ENCODE results near the gene BTBD17.

Gene BTBD17

DNA sequence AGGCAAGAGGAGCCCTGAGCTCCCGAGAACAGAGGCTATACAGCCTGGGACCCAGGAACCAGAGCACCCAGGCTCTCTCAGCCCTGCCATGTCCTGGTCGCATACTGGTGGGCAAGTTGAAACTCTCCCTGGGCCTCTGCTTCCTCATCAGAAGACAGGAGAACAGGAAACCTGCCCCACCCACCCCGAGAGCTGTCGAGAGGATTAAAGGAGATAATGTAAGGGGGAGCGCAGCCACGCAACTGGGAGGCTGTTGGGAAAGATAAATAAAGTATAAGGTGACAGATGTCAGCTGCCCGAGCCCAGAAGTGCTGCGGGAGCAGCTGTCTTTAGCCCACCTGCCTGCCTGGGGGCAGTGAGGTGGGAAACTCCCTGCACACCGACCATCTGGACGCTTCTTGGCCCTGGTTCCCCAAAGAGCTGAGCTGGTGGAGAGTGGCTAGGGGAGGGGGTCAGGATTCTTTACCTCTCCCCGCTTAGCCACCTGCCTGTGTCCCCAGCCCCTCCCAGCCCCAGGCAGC lies 28.8 kb downstream of the BTBD17 start:
- H3K4me3 ChIP-seq (ENCODE audit: low read depth in 1 of 2, low read length in 1 of 2) = no peak overlapping the region
- no peaks in the 10 kb centered on the region for H3K4me1 ChIP-seq (ENCODE audit: control insufficient read depth in 1 of 2, insufficient read depth in 1 of 2, low read depth in 1 of 2, low read length in 1 of 2)
- no peak overlapping the region for H3K27ac ChIP-seq
- H3K36me3 ChIP-seq = no peaks in the 10 kb centered on the region
- H3K9me3 ChIP-seq = no peaks in the 10 kb centered on the region
- peaks cover 47% of the 10 kb centered on the region for H3K27me3 ChIP-seq
- TF ChIP-seq CTCF (IDR thresholded peaks at IDR 0.05) = no peak

DNA sequence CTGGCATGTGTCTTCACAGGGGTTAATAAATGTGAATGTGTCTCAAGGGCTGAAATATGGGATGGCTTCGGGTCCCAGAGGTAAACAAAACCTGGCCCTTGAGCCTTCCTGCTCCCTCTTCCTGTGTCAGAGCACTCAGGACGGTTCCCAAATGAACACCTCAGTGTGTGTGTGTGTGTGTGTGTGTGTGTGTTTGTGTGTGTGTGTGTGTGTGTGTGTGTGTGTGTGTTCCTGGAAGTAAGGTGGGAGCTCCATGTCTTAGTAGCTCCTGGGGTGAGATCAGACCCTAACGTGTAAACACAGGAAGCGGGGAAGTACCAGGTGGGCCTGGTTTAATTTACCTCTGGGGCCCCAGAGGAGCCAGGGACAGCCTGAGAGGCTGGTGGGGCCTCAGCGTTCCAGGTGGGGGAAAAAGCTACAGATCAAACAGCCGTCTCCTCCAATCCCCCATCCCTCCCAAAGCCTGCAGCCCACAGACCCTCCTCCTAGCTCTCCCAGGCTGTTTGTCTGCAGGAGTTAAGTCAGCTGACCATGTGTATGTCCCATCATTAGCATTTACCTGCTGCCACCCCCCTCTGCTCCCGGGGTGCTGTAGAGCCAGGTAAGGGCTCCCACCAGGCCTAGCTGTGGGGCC lies 29.5 kb downstream of the BTBD17 start:
- no peak for TF ChIP-seq CTCF (IDR thresholded peaks at IDR 0.05)
- H3K9me3 ChIP-seq = no peaks in the 10 kb centered on the region
- no peaks in the 10 kb centered on the region for H3K36me3 ChIP-seq
- H3K27ac ChIP-seq = no peak overlapping the region
- H3K27me3 ChIP-seq = peaks cover 54% of the 10 kb centered on the region
- no peaks in the 10 kb centered on the region for H3K4me1 ChIP-seq (ENCODE audit: control insufficient read depth in 1 of 2, insufficient read depth in 1 of 2, low read depth in 1 of 2, low read length in 1 of 2)
- H3K4me3 ChIP-seq (ENCODE audit: low read depth in 1 of 2, low read length in 1 of 2) = no peak overlapping the region

DNA sequence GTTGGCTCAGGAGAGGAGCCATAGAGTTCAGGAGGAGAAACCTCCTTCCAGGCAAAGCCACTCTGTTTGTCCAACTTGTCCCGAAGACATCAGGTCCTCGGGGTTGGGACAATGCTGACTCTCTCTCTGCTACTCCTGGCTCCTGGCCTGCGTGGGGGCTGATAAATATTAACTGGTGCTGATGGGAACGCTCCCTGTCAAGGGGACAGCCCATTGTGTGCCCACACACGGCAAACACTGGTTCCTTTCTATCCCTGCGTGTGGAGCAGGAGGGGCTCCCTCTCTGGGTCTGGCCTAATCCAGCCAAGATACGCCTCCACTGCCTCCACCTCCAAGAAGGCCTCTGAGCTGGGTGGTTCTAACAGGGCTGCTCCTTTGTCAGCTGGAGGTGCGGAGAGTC lies 31.2 kb downstream of the BTBD17 start:
- no peak overlapping the region for H3K27ac ChIP-seq
- peaks cover 71% of the 10 kb centered on the region for H3K27me3 ChIP-seq
- H3K4me3 ChIP-seq (ENCODE audit: low read depth in 1 of 2, low read length in 1 of 2) = no peak overlapping the region
- H3K4me1 ChIP-seq (ENCODE audit: control insufficient read depth in 1 of 2, insufficient read depth in 1 of 2, low read depth in 1 of 2, low read length in 1 of 2) = no peaks in the 10 kb centered on the region
- no peaks in the 10 kb centered on the region for H3K9me3 ChIP-seq
- no peaks in the 10 kb centered on the region for H3K36me3 ChIP-seq
- no peak for TF ChIP-seq CTCF (IDR thresholded peaks at IDR 0.05)

- Histone ChIP-seq H3K4me1 (ENCODE audit: control insufficient read depth in 1 of 2, insufficient read depth in 1 of 2, low read depth in 1 of 2, low read length in 1 of 2) (no peaks in the 10 kb centered on the region), H3K27me3 (peaks cover 81% of the 10 kb centered on the region), H3K9me3 (no peaks in the 10 kb centered on the region), H3K27ac (no peak overlapping the region), H3K36me3 (no peaks in the 10 kb centered on the region), H3K4me3 (ENCODE audit: low read depth in 1 of 2, low read length in 1 of 2) (no peak overlapping the region)
- no peak for TF ChIP-seq CTCF (IDR thresholded peaks at IDR 0.05)
Observed at GRCh38 chr17:74329378-74329777, 32.3 kb downstream of the BTBD17 start.

DNA sequence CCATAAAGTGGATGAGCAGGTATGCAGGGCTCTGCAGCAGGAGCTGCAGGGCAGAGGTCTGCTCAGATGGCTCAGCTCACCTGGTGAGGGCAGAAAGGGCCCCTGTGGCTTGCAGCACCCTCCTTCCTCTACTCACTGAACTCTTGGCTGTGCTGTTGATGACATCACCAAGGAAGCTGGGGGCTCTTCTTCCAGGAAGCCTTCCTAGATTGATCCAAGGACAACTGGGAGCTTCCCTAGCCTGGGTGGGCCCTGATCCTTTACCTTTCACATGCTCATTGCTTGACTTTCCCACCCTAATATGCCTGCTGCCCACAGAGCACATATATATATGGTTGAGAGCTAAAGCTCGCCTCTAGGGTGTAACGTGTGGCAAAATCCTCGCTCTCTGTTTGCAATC lies 33.2 kb downstream of the BTBD17 start:
- no peak for TF ChIP-seq CTCF (IDR thresholded peaks at IDR 0.05)
- Histone ChIP-seq H3K4me1 (ENCODE audit: control insufficient read depth in 1 of 2, insufficient read depth in 1 of 2, low read depth in 1 of 2, low read length in 1 of 2) (no peaks in the 10 kb centered on the region), H3K9me3 (no peaks in the 10 kb centered on the region), H3K27ac (no peak overlapping the region), H3K27me3 (peaks cover 83% of the 10 kb centered on the region), H3K36me3 (no peaks in the 10 kb centered on the region), H3K4me3 (ENCODE audit: low read depth in 1 of 2, low read length in 1 of 2) (no peak overlapping the region)
